Activated T-cell treated with anti-CD3 and anti-CD28 coated beads for 48 hours (primary cell): Measurements from ENCODE around the gene B4GALT5.

Experiments used
- DNase-seq: peaks from one replicate; pipeline ENCODE4 v3.0.0-alpha.2; 2020; ENCODE audit warnings: low read depth

Gene B4GALT5

DNA sequence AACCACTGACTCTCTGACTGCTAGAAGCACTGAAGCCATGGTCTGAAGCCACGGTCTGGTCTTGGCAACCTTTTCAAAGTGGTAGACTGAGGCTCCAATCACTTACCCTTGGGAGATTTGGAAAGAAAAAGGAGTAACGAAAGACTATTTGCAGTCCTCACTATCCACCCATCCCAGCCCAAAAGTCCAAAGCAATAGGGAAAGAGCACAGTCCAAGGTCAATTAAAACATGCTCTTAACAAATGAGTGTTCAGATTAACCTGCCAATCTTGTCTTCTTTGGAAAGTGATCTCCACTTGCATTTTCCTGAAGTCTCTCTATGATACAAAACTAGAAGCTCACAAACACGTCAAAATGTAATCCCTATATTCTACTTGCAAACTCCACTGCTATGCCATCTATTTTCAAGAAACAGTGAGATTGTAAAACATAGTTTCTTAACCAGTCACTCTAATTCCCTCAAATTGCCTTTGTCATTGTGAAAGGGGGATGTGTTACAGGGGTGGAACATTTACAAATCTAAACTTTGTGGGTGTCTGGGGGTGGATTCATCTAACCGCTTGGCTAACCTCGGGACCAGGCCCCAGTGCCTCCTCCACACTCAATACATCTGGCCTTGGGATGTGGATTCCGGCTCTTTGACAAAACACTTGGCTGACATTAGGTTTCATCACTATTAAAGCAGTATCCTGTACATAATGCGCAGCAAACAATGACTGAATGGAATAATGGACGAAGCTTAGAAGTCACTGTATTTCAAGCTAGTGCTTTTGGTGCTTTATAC, 56.4 kb downstream of the B4GALT5 start:
- no peak for DNase-seq

GRCh38 chr20:49656304-49656703, 57.4 kb downstream of the B4GALT5 start:
- no peak for DNase-seq

DNA sequence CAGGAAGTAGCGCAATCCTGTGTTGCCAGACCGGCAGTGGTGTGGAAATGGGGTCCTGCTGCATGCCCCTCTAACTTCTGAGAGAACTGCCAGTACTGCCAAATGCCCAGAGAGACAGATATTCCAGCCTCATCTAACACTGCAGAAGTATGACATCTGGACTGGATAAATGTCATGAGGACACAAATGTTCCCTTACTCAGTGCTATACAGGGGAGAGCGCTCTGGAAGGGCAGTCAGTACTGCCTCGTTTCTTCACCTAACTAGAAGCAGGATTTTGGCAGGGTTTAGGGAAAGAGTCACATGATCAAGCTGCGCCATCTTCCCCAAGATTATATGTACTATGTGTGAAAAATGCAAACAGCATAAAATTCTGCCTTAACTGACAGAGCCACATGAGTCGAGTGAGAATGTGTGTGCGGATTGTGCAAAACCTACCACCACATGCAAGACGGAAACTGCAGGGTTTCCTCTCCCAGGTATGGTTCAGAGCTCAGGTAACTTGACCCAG, 59.7 kb downstream of the B4GALT5 start:
- no peak for DNase-seq

DNA sequence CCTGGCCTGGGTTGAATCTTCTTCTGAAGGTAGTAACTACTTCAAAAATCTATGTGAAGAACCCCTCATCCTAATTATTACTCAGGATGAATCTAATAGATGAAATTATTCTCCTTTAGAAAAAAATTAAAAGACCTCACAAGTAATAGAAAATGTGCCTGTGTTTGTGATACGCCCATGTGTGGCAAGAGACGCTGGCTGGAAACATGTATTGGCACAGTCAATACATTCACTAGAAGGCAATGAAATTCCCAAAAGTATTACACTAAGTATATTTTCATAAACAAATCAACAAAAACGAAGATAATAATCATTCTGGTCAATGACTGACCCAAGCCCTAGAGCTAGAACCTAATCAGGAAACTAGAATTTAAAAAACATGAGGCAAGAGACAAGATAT, 64.0 kb downstream of the B4GALT5 start:
- DNase-seq = no peak

GRCh38 chr20:49647550-49647949, 66.1 kb downstream of the B4GALT5 start:
- no peak for DNase-seq

DNA sequence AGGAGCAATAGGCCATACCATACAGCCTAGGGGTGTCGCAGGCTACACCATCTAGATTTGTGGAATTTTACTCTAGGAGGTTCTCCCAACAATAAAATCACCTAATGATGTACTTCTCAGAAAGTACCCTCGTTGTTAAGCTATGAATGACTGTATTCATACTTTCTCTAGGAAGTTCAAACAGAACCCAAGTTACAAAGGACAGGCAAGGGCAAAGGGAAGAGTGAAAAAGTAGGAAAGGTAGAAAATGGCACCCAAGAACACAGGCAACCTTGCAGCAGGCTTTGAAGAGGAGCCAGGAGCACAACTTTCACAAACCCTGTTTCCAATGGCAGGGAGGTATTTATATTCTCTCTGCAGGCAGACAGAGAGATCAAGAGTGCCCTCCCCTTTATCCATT, 67.2 kb downstream of the B4GALT5 start:
- no peak for DNase-seq

- no peak for DNase-seq
Measured at GRCh38 chr20:49646126-49646525, 67.6 kb downstream of the B4GALT5 start.

DNA sequence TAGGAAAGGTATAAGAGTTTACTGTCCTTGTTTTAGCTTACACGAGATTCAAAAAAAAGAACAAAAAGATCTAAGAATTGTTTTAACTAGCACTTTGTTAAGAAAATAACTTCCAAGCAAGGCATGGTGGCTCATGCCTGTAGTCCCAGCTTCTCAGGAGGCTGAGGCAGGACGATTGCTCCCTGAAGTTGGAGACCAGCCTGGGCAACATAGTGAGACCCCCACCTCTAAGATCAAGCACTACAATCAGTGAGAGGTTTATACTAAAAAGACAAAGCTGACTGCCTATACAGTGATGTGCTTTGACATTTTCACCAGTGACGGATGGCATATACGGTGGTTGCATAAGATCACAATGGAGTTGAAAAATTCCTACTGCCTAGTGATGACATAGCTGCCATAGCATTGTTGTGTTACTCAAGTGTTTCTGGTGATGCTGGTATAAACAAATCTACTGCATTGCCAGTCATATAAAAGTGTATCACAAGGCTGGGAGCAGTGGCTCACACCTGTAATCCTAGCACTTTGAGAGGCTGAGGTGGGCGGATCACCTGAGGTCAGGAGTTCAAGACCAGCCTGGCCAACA, 68.6 kb downstream of the B4GALT5 start:
- no peak for DNase-seq

GRCh38 chr20:49642816-49643215, 70.9 kb downstream of the B4GALT5 start:
- DNase-seq = no peak

GRCh38 chr20:49641683-49642656, 71.7 kb downstream of the B4GALT5 start:
- no peak for DNase-seq

DNA sequence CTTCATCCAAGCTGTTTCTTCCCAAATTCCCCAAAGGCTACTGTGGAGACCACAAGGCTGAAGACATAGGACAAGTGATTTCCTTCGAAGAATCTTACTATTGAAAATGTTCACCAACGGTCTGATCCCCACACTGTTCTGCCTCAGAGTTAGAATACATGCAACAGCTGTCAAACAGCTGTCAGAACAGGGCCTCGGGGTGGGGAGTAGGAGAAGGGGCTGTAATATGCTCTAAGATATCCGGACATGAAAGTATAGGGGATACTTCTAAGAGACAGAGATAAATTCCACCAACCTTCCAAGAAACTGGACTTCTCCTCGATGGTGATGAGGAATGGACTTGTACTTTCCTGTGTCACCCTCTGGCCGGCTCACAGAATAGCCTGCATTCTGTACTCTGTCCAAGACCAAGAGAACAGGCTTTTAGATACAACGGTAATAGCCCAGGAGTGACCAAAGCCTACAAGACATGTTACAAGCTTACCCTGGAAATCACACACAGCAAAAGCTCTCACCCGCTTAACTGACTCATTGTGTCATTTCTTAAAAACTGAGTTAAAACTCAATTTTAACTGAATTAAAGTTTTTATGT, 76.5 kb downstream of the B4GALT5 start:
- DNase-seq = no peak

GRCh38 chr20:49636447-49636846, 77.2 kb downstream of the B4GALT5 start:
- DNase-seq = no peak

- no peak for DNase-seq
Measured at GRCh38 chr20:49635866-49636265, 77.8 kb downstream of the B4GALT5 start.

DNA sequence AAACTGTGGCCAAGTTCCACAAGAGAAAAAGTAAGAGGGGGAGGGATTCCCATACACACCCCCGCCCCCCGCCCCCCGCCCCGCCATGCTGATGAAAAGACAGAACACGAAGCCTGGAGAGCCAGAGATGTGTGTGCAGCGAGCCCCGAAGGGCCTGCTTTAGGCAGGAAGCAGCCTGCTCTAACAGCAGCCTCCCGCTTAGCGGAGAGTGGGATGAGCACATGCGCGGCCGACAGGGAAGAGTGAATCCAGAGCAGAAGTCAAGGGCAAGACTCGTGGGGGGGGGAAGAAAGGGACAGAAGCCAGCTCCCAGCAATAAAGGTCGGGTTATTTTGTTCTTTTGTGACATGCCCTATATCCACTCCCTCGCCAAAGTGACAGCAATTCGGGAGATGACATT, 78.5 kb downstream of the B4GALT5 start:
- DNase-seq = no peak

- no peak for DNase-seq
Measured at GRCh38 chr20:49634116-49634515, 79.6 kb downstream of the B4GALT5 start.

GRCh38 chr20:49633643-49634042, 80.0 kb downstream of the B4GALT5 start:
- no peak for DNase-seq

DNA sequence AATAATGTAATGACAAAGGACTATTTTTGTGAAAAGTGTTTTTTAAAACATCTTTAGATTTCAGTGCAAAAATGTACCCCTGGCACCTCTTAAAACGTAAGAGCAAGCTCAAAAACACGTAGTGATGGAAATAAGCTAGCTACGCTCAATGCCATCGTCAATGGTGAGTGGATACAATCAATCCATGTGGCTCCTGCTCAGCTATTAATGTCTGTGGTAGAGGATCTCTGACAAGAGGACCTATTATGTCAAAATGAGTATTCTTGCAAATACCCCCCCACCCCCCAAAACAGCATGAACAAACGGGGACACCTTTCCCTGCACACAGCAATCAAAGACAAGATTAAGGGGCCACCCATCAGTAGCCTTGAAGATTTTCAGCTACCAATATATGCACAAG, 80.7 kb downstream of the B4GALT5 start:
- no peak for DNase-seq

- DNase-seq = no peak
Measured at GRCh38 chr20:49631856-49632418, 81.7 kb downstream of the B4GALT5 start.

GRCh38 chr20:49631061-49631716, 82.5 kb downstream of the B4GALT5 start:
- no peak for DNase-seq

DNA sequence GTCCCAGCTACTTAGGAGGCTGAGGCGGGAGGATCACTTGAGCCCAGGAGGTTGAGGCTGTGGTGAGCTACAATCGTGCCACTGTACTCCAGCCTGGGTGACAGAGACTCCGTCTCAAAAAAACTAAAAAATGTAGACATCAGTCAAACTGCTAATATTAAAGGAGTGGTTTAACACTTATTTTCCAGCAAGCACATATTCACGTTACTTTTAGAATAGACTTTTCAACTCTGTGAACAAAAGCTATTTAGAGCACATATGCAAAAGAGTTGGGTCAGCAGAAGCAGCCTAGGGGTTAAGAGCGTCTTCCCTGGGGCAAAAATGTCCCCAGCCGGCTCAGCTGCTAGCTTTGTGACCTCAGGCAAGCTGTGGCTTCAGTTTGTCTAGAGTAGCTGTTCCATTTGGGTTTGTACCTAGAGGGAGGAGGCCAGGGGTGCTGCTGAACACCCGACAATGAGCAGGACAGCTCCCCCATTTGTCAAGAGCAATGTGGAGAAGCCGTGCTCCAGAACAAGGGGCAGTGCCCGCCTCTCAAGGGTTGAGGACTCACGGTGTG, 83.2 kb downstream of the B4GALT5 start:
- no peak for DNase-seq

- no peak for DNase-seq
Measured at GRCh38 chr20:49629606-49630005, 84.1 kb downstream of the B4GALT5 start.
